ENCODE measurements around the gene FGFR3. TPM values are rescaled to one million over a fixed set of nuclear protein-coding genes. Genes with fewer than 3 reads are reported as not detected.

FGFR3 gene
- total and polyA plus RNA-seq, 12 donors = 1.2 to 6.6 (median 2.4) TPM

GRCh38 chr4:1837069-1837468, 44.0 kb downstream of the FGFR3 start:
- intact Hi-C loops (cut with DNase I) = loop anchor here in 1 of 10 donors (10.0 kb wide), 1 partner anchor 58 kb away; no protein-coding TSS in a partner anchor
- WGBS, 2 donors = 94% methylated on average over 10 of the region's 10 CpGs
- H3K9me3 ChIP-seq = no peaks in the 10 kb centered on the region
- no peak for DNase-seq
- no peaks in the 10 kb centered on the region for H3K27me3 ChIP-seq
- peaks cover 0 to 1% (median 0%) of the 10 kb centered on the region in 9 donors for H3K4me1 ChIP-seq
- peaks cover 3 to 99% (median 63%) of the 10 kb centered on the region in 9 donors for H3K36me3 ChIP-seq
- H3K4me3 ChIP-seq = no peak overlapping the region
- ATAC-seq = no peak
- H3K27ac ChIP-seq = no peak overlapping the region
- TF ChIP-seq CTCF (IDR thresholded peaks at IDR 0.05) = no peak

- ATAC-seq (no peak), DNase-seq (no peak)
- Histone ChIP-seq H3K36me3 (peaks cover 0 to 95% (median 48%) of the 10 kb centered on the region in 9 donors), H3K9me3 (no peaks in the 10 kb centered on the region), H3K27ac (no peak overlapping the region), H3K4me1 (peaks cover 0 to 23% (median 17%) of the 10 kb centered on the region in 9 donors), H3K4me3 (no peak overlapping the region), H3K27me3 (no peaks in the 10 kb centered on the region)
- no peak for TF ChIP-seq CTCF (IDR thresholded peaks at IDR 0.05)
- intact Hi-C loops (cut with DNase I) = loop anchor here in 1 of 10 donors (10.0 kb wide), 1 partner anchor 56 kb away; no protein-coding TSS in a partner anchor
- WGBS, 2 donors = 92 to 93% methylated on average over 7 of the region's 7 CpGs
Observed at GRCh38 chr4:1839282-1839681, 46.2 kb downstream of the FGFR3 start.

GRCh38 chr4:1841201-1841886, 48.3 kb downstream of the FGFR3 start:
- intact Hi-C loops (cut with DNase I) = no loop called here
- Histone ChIP-seq H3K27me3 (no peaks in the 10 kb centered on the region), H3K9me3 (no peaks in the 10 kb centered on the region), H3K36me3 (peaks cover 0 to 95% (median 30%) of the 10 kb centered on the region in 9 donors), H3K4me1 (peaks cover 0 to 27% (median 18%) of the 10 kb centered on the region in 9 donors), H3K27ac (no peak overlapping the region), H3K4me3 (no peak overlapping the region)
- WGBS, 2 donors = 94 to 95% methylated on average over 31 of the region's 31 CpGs
- peak in 1 of 8 donors; percentile 24 for ATAC-seq
- no peak for DNase-seq
- no peak for TF ChIP-seq CTCF (IDR thresholded peaks at IDR 0.05)

GRCh38 chr4:1841887-1842210, 48.8 kb downstream of the FGFR3 start:
- 88 to 89% methylated on average over 9 of the region's 9 CpGs for WGBS, 2 donors
- Histone ChIP-seq H3K9me3 (no peaks in the 10 kb centered on the region), H3K27me3 (no peaks in the 10 kb centered on the region), H3K4me1 (peaks cover 0 to 27% (median 18%) of the 10 kb centered on the region in 9 donors), H3K36me3 (peaks cover 0 to 95% (median 30%) of the 10 kb centered on the region in 9 donors), H3K27ac (no peak overlapping the region), H3K4me3 (no peak overlapping the region)
- ATAC-seq (peak in 1 of 8 donors; percentile 12), DNase-seq (no peak)
- intact Hi-C loops (cut with DNase I) = loop anchor here in 1 of 10 donors (2.0 kb wide), 1 partner anchor 53 kb away; no protein-coding TSS in a partner anchor
- TF ChIP-seq CTCF (IDR thresholded peaks at IDR 0.05) = no peak

Measured in heart right ventricle (tissue), 16 donors.